HL-60 (cell line): ENCODE results near the gene DIP2C.

Experiments used
- GABPA ChIP-seq: IDR thresholded peaks from 2 replicates; pipeline ENCODE4 v1.6.1; 2012; ENCODE audit warnings: low read depth
- POLR2AphosphoS5 ChIP-seq: IDR thresholded peaks from 2 replicates; pipeline ENCODE4 v1.6.1; 2012; ENCODE audit warnings: low read depth
- SPI1 ChIP-seq: IDR thresholded peaks from 2 replicates; pipeline ENCODE4 v1.6.1; 2012; ENCODE audit warnings: low read depth, mild to moderate bottlenecking, borderline replicate concordance
- TF ChIP-seq, protein P1 (sequence below): IDR thresholded peaks from one replicate; pipeline ENCODE4 v1.5.1; 2011; ENCODE audit warnings: low read length, control low read depth, inconsistent platforms; ENCODE audit not compliant: insufficient read depth
- TF ChIP-seq, protein P2 (sequence below): IDR thresholded peaks from 2 replicates; pipeline ENCODE4 v1.6.1; 2012; ENCODE audit warnings: low read depth; ENCODE audit not compliant: insufficient replicate concordance

DNA sequence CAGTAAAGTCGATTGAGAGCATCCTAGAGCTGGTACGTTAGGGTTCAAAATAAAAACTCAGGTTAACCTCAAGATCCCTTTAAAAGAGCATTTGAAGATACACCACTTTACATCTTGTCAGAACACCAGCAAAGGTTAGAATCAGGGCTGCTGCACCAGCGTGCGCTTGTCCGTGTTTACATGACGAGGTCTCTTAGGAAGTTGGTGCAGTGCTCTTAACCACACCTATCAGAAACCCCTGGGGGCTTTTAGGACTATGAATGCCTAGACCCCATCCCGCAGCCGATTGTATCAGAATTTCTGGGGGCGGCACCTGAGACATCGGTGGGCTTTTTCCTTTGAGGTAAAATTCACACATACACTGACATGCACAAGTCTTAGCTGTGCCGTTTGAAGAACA, 456.6 kb downstream of the DIP2C start:
- TF ChIP-seq, protein P1, sequence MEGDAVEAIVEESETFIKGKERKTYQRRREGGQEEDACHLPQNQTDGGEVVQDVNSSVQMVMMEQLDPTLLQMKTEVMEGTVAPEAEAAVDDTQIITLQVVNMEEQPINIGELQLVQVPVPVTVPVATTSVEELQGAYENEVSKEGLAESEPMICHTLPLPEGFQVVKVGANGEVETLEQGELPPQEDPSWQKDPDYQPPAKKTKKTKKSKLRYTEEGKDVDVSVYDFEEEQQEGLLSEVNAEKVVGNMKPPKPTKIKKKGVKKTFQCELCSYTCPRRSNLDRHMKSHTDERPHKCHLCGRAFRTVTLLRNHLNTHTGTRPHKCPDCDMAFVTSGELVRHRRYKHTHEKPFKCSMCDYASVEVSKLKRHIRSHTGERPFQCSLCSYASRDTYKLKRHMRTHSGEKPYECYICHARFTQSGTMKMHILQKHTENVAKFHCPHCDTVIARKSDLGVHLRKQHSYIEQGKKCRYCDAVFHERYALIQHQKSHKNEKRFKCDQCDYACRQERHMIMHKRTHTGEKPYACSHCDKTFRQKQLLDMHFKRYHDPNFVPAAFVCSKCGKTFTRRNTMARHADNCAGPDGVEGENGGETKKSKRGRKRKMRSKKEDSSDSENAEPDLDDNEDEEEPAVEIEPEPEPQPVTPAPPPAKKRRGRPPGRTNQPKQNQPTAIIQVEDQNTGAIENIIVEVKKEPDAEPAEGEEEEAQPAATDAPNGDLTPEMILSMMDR, result no peak
- TF ChIP-seq SPI1, result no peak
- TF ChIP-seq, protein P2, sequence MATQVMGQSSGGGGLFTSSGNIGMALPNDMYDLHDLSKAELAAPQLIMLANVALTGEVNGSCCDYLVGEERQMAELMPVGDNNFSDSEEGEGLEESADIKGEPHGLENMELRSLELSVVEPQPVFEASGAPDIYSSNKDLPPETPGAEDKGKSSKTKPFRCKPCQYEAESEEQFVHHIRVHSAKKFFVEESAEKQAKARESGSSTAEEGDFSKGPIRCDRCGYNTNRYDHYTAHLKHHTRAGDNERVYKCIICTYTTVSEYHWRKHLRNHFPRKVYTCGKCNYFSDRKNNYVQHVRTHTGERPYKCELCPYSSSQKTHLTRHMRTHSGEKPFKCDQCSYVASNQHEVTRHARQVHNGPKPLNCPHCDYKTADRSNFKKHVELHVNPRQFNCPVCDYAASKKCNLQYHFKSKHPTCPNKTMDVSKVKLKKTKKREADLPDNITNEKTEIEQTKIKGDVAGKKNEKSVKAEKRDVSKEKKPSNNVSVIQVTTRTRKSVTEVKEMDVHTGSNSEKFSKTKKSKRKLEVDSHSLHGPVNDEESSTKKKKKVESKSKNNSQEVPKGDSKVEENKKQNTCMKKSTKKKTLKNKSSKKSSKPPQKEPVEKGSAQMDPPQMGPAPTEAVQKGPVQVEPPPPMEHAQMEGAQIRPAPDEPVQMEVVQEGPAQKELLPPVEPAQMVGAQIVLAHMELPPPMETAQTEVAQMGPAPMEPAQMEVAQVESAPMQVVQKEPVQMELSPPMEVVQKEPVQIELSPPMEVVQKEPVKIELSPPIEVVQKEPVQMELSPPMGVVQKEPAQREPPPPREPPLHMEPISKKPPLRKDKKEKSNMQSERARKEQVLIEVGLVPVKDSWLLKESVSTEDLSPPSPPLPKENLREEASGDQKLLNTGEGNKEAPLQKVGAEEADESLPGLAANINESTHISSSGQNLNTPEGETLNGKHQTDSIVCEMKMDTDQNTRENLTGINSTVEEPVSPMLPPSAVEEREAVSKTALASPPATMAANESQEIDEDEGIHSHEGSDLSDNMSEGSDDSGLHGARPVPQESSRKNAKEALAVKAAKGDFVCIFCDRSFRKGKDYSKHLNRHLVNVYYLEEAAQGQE, result no peak
- no peak for TF ChIP-seq GABPA
- no peak for TF ChIP-seq POLR2AphosphoS5
